Astrocyte of the cerebellum (primary cell): ENCODE data around the gene ZFYVE16.
A peak's percentile ranks its signal among the peaks of the same experiment; 100 is the strongest.

Source experiments
- DNase-seq: peaks from one replicate; pipeline ENCODE4 v3.0.0-alpha.2; 2011; ENCODE audit warnings: low read depth
- H3K4me3 ChIP-seq: 2 replicates; pipeline ENCODE4 v1.5.1; 2011; ENCODE audit warnings: mild to moderate bottlenecking, low read depth, low read length, moderate library complexity
- CTCF ChIP-seq: IDR thresholded peaks from 2 replicates; pipeline ENCODE4 v1.5.1; 2012; ENCODE audit warnings: low read length, low read depth, moderate library complexity, mild to moderate bottlenecking; ENCODE audit errors: missing control alignments
- in situ Hi-C: cut with HindIII; loops from 2 replicates; pipeline ENCODE4 v1.10.0; 2017; ENCODE audit warnings: low sequenced_read_pairs

The ZFYVE16 gene

GRCh38 chr5:80503641-80504040 is 95.8 kb downstream of the ZFYVE16 start:
- in situ Hi-C loops, result no loop called here
- TF ChIP-seq CTCF, result no peak
- H3K4me3 ChIP-seq, result no peak overlapping the region
- DNase-seq, result no peak

DNA sequence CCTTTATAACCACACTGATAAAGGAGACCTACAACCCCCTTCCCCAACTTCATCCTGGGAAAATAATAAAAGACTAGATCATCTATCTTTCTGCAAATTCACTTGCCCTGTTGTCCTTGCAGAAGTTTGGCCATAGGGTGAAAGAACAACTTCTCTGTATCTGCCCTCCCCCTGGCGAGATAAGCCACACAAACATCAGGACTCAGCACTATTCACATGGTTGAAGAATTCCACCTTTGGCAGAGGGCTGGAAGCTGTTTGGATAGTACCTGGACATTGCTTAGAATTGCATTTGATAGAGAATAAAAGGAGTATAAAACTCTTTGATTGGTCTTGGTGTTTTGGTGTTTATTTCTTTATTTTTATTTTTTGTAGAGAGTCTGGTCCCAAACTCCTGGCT is 97.0 kb downstream of the ZFYVE16 start:
- no peak for TF ChIP-seq CTCF
- no peak overlapping the region for H3K4me3 ChIP-seq
- in situ Hi-C loops, result no loop called here
- DNase-seq, result no peak

- no peak for TF ChIP-seq CTCF
- H3K4me3 ChIP-seq, result no peak overlapping the region
- DNase-seq, result no peak
- in situ Hi-C loops, result no loop called here
Measured at GRCh38 chr5:80507663-80508062, 99.8 kb downstream of the ZFYVE16 start.

DNA sequence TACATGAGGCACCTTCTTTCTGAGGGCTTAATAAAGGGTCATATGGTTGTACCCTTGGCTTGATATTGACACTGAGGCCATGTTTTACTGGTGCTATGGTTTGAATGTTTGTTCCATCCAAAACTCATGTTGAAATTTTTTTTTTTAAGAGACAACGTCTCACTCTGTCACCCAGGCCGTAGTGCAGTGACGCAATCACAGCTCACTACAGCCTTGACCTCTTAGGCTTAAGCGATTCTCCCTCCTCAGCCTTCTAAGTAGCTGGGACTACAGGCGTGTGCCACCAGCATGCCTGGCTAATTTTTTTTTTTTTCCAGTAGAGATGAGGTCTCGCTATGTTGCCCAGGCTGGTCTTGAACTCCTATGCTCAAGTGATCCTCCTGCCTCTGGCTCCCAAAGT is 101.0 kb downstream of the ZFYVE16 start:
- in situ Hi-C loops, result no loop called here
- TF ChIP-seq CTCF, result no peak
- no peak overlapping the region for H3K4me3 ChIP-seq
- DNase-seq, result no peak

GRCh38 chr5:80509362-80509761 is 101.5 kb downstream of the ZFYVE16 start:
- DNase-seq, result no peak
- no peak overlapping the region for H3K4me3 ChIP-seq
- no peak for TF ChIP-seq CTCF
- in situ Hi-C loops, result no loop called here

DNA sequence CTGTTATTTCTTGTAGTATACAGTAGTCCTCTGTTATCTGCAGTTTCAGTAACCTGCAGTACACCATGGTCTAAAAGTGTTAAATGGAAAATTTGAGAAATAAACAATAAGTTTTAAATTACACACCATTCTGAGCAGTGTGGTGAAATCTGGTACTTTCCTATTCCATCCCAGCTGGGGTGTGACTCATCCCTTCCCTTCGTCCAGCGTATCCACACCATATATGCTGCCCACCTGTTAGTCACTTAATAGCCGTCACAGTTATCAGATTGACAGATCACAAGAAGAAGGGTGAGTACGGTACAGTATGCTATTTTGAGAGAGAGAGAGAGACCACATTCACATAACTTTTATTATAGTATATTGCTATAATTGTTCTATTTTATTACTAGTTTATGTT is 109.0 kb downstream of the ZFYVE16 start:
- DNase-seq, result peak; percentile 58
- in situ Hi-C loops, result no loop called here

More for the DNA sequence above, 109.0 kb downstream of the ZFYVE16 start:
- H3K4me3 ChIP-seq, result no peak overlapping the region
- no peak for TF ChIP-seq CTCF
